ENCODE measurements around the gene ANXA11. TPM values are rescaled to one million over a fixed set of nuclear protein-coding genes. Genes with fewer than 3 reads are reported as not detected.
"Not testable (repeated sequence)": the region's sequence is repeated elsewhere in the genome, so short reads cannot be mapped to it uniquely, and the experiment has no call there.

ANXA11 gene
- total RNA-seq (2014; rRNA removed; shearing (Covaris generic)), result 36.2 and 39.5 TPM in 2 replicates

GRCh38 chr10:80205477-80206276 is at the start of gene ANXA11:
Gene ANXA11 (minus strand): TSS chr10:80205537. CDS start chr10:80172861, 32,676 bp downstream.
- Histone ChIP-seq H3K27ac (peak within 1 kb of the TSS; percentile 55), H3K27me3 (no peaks in the 10 kb centered on the region), H3K36me3 (no peaks in the 10 kb centered on the region), H3K4me1 (peaks cover 1% of the 10 kb centered on the region), H3K4me3 (peak within 1 kb of the TSS; percentile 89), H3K9me3 (replicated peaks) (no peaks in the 10 kb centered on the region)
- DNase-seq, result peak; percentile 72 to 78

GRCh38 chr10:80254726-80255125 is 49.4 kb upstream of the ANXA11 start:
- DNase-seq; H3K27ac ChIP-seq; H3K36me3 ChIP-seq; H3K9me3 ChIP-seq (replicated peaks); H3K27me3 ChIP-seq; H3K4me3 ChIP-seq: not testable (repeated sequence)
- H3K4me1 ChIP-seq, result peaks cover 20% of the 10 kb centered on the region

GRCh38 chr10:80253963-80254271 is 48.6 kb upstream of the ANXA11 start:
- not testable (repeated sequence) for H3K27ac ChIP-seq; H3K4me3 ChIP-seq; DNase-seq; H3K36me3 ChIP-seq; H3K9me3 ChIP-seq (replicated peaks); H3K27me3 ChIP-seq
- peaks cover 20% of the 10 kb centered on the region for H3K4me1 ChIP-seq

- H3K4me3 ChIP-seq, result no peak overlapping the region
- peak overlapping the region; percentile 86 for H3K27ac ChIP-seq
- H3K9me3 ChIP-seq (replicated peaks), result no peaks in the 10 kb centered on the region
- no peaks in the 10 kb centered on the region for H3K36me3 ChIP-seq
- H3K27me3 ChIP-seq, result no peaks in the 10 kb centered on the region
- no peak for DNase-seq
- H3K4me1 ChIP-seq, result peaks cover 17% of the 10 kb centered on the region
These were observed 48.1 kb upstream of the ANXA11 start for GRCh38 chr10:80253266-80253962.

- Histone ChIP-seq H3K4me3 (no peak overlapping the region), H3K9me3 (replicated peaks) (no peaks in the 10 kb centered on the region)
- peak; percentile 99 to 100 for DNase-seq
These were observed 47.1 kb upstream of the ANXA11 start for GRCh38 chr10:80252296-80252887.

GRCh38 chr10:80251703-80252280 is 46.5 kb upstream of the ANXA11 start:
- not testable (repeated sequence) for H3K9me3 ChIP-seq (replicated peaks); H3K4me3 ChIP-seq; H3K27me3 ChIP-seq; DNase-seq; H3K36me3 ChIP-seq
- H3K27ac ChIP-seq, result peak overlapping the region; percentile 86
- peaks cover 17% of the 10 kb centered on the region for H3K4me1 ChIP-seq

More at GRCh38 chr10:80252296-80252887, 47.1 kb upstream of the ANXA11 start:
- H3K27ac ChIP-seq, result peak overlapping the region; percentile 86
- H3K36me3 ChIP-seq, result no peaks in the 10 kb centered on the region
- no peaks in the 10 kb centered on the region for H3K27me3 ChIP-seq
- peaks cover 17% of the 10 kb centered on the region for H3K4me1 ChIP-seq

- peaks cover 17% of the 10 kb centered on the region for H3K4me1 ChIP-seq
- H3K27ac ChIP-seq; DNase-seq; H3K27me3 ChIP-seq; H3K36me3 ChIP-seq; H3K9me3 ChIP-seq (replicated peaks); H3K4me3 ChIP-seq: not testable (repeated sequence)
These were observed 45.1 kb upstream of the ANXA11 start for GRCh38 chr10:80250399-80250798.

- not testable (repeated sequence) for H3K27ac ChIP-seq; DNase-seq; H3K27me3 ChIP-seq; H3K9me3 ChIP-seq (replicated peaks); H3K36me3 ChIP-seq; H3K4me3 ChIP-seq
- peaks cover 17% of the 10 kb centered on the region for H3K4me1 ChIP-seq
These were observed 44.6 kb upstream of the ANXA11 start for GRCh38 chr10:80249906-80250305.

GRCh38 chr10:80247611-80248010 is 42.3 kb upstream of the ANXA11 start:
- not testable (repeated sequence) for H3K27me3 ChIP-seq; DNase-seq; H3K4me3 ChIP-seq; H3K4me1 ChIP-seq; H3K36me3 ChIP-seq; H3K27ac ChIP-seq; H3K9me3 ChIP-seq (replicated peaks)

GRCh38 chr10:80244371-80244770 is 39.0 kb upstream of the ANXA11 start:
- DNase-seq; H3K4me3 ChIP-seq; H3K36me3 ChIP-seq; H3K9me3 ChIP-seq (replicated peaks); H3K4me1 ChIP-seq; H3K27me3 ChIP-seq; H3K27ac ChIP-seq: not testable (repeated sequence)

- not testable (repeated sequence) for H3K27ac ChIP-seq; H3K4me3 ChIP-seq; H3K27me3 ChIP-seq; H3K36me3 ChIP-seq; H3K9me3 ChIP-seq (replicated peaks); H3K4me1 ChIP-seq; DNase-seq
These were observed 37.0 kb upstream of the ANXA11 start for GRCh38 chr10:80242341-80242740.

- H3K27me3 ChIP-seq; H3K4me1 ChIP-seq; DNase-seq; H3K27ac ChIP-seq; H3K9me3 ChIP-seq (replicated peaks); H3K36me3 ChIP-seq; H3K4me3 ChIP-seq: not testable (repeated sequence)
These were observed 31.1 kb upstream of the ANXA11 start for GRCh38 chr10:80236457-80236856.

- not testable (repeated sequence) for DNase-seq
These were observed 29.2 kb upstream of the ANXA11 start for GRCh38 chr10:80234331-80235235.

GRCh38 chr10:80233871-80234270 is 28.5 kb upstream of the ANXA11 start:
- not testable (repeated sequence) for H3K27ac ChIP-seq; H3K4me1 ChIP-seq; DNase-seq; H3K4me3 ChIP-seq; H3K9me3 ChIP-seq (replicated peaks); H3K36me3 ChIP-seq; H3K27me3 ChIP-seq

More at GRCh38 chr10:80234331-80235235, 29.2 kb upstream of the ANXA11 start:
- not testable (repeated sequence) for H3K4me3 ChIP-seq; H3K27ac ChIP-seq; H3K9me3 ChIP-seq (replicated peaks); H3K27me3 ChIP-seq; H3K4me1 ChIP-seq; H3K36me3 ChIP-seq
